Mesenteric fat pad (tissue), 1 donor: ENCODE results near the gene IL17RE. TPM values are rescaled to one million over a fixed set of nuclear protein-coding genes. Genes with fewer than 3 reads are reported as not detected.

Experiments used
- DNase-seq: peaks from one replicate; pipeline ENCODE4 v3.0.0-alpha.2; 2020; ENCODE audit warnings: low spot score
- total RNA-seq: library from RNA; stranded (reverse); fragmentation: NEBNext Ultra II Directional; extraction: Animal tissue kit (Norgen Biotek cat#: 25700); gene quantifications from one replicate; pipeline ENCODE4 v1.2.1, GENCODE V29; 2021
- donor health status: DM: yes; HTN: yes; CAD: no.

Gene IL17RE
- total RNA-seq, 1 donor from 2014 or later, result 20.2 TPM

- no peak for DNase-seq
Observed at GRCh38 chr3:9903238-9903624, 583 bp downstream of the IL17RE start.

- no peak for DNase-seq
Observed at GRCh38 chr3:9903904-9904303, 1.3 kb downstream of the IL17RE start.

GRCh38 chr3:9906480-9906879 is 3.8 kb downstream of the IL17RE start:
- DNase-seq, result no peak

DNA sequence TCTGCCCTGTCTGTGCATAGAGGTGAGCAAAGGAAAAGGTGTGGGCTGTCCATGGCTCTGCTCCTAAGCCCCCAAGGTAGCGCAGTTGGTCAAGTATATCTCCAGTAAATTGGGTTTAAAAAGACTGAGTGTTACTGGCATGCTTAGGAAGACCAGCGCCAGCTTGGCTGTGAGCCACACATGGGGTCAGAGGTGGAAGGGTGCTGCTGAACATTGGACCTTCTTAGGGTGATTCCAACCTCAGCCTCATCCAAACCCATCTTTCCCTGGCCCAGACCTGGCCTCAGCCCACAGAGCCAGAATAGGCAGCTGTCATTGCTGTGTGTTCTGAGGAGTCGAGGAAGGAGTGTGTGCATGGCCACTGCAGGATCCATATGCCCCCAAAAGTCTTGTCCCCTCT is 5.6 kb downstream of the IL17RE start:
- DNase-seq, result no peak

DNA sequence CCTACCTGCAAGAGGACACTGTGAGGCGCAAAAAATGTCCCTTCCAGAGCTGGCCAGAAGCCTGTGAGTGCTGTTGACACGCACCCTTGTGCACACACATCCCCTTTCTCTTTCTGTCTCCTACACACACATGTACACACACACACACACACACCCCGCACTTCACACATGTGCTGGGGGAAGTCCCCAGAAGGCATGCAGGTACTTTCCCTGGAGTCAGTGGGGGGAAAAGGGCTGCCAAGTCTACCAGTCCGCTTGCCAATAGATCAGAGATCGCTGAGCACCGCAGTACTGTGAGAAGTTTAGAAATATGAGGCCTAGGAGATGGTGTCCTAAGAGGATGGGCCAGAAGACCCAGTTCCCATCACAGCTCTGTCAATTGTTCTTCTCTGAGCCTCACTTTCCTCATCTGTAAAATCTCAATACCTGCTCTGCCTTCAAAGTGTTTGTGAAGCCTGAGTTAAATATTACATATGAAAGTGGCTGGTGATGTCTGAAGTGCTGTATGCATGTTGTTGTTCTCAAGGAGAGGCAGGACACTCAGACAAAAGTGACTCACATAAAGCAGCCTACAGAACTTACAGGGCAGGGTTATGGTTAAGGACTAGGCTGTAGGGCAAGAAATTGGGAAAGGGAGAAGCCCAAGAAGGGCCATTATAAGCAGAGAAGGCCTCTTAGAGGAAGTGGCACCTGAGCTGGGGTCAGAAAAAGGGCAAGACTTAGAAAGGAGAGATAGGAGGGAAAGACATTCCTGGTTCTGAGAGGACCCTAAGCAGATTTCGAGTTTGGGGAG is 6.8 kb downstream of the IL17RE start:
- no peak for DNase-seq

DNA sequence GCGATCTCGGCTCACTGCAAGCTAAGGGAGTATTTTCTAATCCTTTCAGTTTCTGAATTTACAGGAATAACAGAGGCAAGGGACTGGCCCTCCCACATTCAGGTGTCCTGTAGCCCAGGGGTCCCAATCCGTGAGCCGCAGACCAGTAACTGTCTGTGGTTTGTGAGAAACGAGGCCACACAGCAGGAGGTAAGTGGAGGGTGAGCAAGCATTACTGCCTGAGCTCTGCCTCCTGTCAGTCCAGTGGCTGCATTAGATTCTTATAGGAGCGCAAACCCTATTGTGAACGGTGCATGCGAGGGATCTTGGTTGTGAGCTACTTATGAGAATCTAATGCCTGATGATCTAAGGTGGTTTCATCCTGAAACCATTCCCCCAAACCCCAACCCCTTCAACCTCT is 9.2 kb downstream of the IL17RE start:
- no peak for DNase-seq

DNA sequence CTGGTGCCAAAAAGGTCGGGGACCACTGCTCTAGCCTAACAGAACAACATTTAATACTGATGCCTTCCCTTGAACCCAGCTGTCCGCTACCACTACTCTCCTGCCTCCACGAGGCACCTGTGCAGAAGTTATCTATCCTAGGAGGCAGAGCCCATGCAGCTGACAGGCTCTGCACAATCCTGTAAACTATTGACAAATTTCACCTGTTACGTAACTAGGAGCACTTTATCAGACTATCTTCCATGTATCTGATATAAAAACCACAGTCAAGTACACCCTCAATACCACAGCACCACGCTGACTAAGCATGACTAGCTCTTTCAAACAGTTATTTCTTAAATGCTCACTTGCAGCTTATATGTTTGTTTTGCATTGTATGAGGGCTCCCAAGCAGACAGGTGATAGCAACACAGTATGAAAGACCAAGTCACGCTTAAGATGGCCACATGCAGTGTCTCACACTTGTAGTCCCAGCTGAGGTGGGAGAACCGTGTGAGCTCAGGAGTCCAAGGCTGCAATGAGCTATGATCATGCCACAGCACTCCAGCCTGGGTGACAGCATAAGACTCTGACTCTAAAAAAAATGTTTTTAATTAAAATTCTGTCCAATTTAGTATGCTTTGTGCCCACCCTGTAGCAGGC is 9.8 kb downstream of the IL17RE start:
- no peak for DNase-seq

DNA sequence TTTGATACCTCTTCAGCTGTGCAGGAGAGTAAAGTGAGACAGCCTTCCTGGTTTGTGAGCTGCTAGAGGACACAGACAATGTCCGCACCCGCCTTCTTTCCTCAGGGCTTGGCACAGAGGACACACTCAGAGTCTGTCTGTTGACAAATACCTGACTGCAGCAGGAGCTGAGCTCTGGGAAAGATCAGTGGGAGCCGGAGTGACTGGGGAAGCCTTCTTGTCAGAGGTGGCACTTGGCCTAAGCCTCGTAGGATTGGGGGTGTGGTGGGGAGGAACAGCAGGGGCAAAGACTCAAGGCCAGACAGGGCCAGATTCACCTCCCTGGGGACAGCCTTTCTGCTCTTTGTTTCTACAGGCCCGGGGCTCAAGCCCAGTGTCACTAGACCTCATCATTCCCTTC is 11.0 kb downstream of the IL17RE start:
- no peak for DNase-seq

GRCh38 chr3:9914011-9914410 is 11.4 kb downstream of the IL17RE start:
- DNase-seq, result no peak

DNA sequence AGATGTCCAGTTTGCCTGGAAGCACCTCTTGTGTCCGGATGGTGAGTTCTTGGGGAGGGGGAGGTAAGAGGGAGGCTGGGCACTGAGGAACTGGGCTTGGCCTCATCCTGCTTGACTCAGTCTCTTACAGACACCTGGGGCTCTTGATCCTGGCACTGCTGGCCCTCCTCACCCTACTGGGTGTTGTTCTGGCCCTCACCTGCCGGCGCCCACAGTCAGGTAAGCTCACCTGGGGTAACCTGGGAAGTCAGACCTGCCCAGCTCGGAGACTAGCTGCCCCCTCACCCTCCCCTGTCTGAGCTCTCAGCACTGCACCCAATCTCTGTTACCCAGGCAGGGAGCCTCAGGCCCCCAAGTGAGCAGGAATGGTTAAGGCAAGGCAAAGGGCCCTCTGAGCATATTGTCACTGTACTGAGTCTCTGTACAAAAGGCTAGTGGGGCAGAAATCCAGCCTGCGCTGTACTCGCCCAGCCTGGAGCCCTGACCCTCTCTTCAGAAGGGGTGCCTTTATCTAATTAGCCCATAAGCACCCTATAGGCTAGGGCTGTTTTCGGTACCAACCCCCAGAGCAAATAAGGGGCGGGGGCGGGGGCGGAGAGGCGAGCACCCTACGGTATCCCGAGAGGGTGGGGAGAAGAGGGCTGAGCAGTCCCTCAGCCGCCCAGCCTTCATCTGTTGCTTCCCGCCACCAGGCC is 12.1 kb downstream of the IL17RE start:
- no peak for DNase-seq

GRCh38 chr3:9915254-9916141 is 12.8 kb downstream of the IL17RE start:
- DNase-seq, result peak; percentile 92

- no peak for DNase-seq
Observed at GRCh38 chr3:9916346-9916733, 13.7 kb downstream of the IL17RE start.

DNA sequence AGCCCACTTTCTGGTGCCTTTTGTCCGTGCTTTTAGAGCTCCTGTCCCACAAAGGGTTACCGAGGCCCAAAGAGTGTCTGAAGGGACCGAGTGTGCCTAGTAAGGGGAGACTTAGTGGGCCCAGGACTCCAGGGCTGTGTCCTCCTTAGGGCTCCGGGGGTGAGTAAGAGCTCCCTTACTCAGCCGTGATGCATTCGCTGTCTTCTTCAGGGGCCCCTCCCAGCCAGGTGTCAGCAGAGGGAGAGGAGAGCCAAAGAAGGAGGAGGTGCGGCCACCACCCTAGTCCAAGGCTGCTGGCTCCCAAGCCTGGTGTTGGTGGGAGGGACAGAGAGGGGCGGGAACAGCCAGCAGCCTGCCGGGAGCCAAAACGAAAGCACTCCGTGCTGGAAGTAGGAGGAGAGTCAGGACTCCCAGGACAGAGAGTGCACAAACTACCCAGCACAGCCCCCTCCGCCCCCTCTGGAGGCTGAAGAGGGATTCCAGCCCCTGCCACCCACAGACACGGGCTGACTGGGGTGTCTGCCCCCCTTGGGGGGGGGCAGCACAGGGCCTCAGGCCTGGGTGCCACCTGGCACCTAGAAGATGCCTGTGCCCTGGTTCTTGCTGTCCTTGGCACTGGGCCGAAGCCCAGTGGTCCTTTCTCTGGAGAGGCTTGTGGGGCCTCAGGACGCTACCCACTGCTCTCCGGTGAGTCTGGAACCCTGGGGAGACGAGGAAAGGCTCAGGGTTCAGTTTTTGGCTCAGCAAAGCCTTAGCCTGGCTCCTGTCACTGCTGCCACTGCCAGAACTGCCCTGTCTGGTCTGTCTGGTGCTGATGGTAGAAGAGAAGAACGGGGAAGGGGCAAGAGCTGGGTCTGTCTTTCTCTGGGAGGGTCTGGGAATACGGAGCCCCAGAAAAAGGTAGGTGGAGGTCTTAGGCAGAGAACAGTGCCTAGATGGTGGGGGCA is 14.4 kb downstream of the IL17RE start, which contains the start of gene IL17RC:
TSS of gene IL17RC (plus strand) at position 365 of the 947 bp plus-strand sequence. CDS start at position 583, 218 bp downstream.
- peak; percentile 95 for DNase-seq

DNA sequence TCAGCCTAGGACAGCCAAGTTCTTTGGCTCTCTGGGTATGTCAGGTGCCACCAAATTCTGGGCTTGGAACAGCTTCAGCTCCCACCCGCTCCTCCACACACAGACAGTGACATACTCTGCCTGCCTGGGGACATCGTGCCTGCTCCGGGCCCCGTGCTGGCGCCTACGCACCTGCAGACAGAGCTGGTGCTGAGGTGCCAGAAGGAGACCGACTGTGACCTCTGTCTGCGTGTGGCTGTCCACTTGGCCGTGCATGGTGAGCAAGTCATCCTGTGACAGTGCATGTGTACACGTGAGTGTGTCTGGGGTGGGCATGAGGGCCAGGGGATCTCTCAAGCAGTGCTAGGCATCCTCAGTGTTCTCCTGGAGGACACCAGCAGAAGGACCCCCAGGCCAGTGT is 15.2 kb downstream of the IL17RE start:
- no peak for DNase-seq

DNA sequence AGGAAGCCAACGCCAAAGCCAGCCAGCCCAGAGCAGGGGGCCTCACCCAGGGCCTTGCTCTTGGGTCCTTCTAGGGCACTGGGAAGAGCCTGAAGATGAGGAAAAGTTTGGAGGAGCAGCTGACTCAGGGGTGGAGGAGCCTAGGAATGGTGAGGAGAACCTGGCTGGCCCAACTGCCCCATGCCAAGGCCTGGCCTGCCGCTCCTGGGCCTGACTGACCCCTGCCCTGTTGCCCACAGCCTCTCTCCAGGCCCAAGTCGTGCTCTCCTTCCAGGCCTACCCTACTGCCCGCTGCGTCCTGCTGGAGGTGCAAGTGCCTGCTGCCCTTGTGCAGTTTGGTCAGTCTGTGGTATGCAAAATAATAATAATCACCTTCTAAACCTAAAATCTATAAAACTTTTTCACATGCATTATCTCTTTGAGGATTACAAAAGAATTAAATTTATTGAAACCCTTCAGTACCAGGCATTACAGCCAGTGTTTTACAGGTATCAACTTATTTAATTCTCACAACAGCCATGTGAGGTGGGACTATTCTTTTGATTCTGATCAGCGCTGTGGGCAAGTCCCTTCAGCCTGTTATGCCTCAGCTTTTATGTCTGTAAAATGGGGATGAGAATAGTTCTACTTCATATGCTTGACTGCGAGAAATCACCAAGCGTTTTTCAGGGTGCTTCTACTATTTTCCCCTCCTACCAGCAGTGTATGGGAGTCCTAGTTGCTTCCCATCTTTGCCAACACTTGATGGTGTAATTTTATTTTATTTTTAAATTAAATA is 15.8 kb downstream of the IL17RE start:
- no peak for DNase-seq

GRCh38 chr3:9928158-9928557 is 25.5 kb downstream of the IL17RE start:
- no peak for DNase-seq

- no peak for DNase-seq
Observed at GRCh38 chr3:9930804-9931418, 28.3 kb downstream of the IL17RE start.

GRCh38 chr3:9932535-9932842 is 29.8 kb downstream of the IL17RE start:
- no peak for DNase-seq
